ENCODE data around the gene NT5C2.
A peak's percentile ranks its signal among the peaks of the same experiment; 100 is the strongest.
"Not testable (repeated sequence)": the region's sequence is repeated elsewhere in the genome, so short reads cannot be mapped to it uniquely, and the experiment has no call there.

NT5C2 gene

DNA sequence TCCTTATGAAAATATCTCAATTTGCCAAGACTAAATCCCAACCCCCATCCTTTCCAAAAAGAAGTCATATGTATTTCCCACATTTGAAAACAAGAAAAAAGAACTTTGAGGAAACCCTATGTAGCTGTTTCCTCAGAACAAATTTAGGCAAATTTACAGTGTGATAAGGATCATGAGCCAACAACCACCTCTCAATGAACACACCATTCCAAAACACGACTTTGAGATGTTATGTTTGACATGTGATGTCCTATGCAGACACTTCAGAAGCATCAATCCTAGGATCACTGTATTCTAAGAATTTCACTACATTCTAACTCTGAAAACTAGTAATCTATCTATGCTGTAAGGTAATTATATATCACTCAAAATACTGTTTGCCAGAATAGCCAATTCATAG lies 62.2 kb downstream of the NT5C2 start:
- H3K36me3 Mint-ChIP-seq (ENCODE audit: low read depth) = peaks cover 64% of the 10 kb centered on the region
- peaks cover 11% of the 10 kb centered on the region for H3K9me3 Mint-ChIP-seq
- H3K27me3 Mint-ChIP-seq = no peaks in the 10 kb centered on the region
- no peak overlapping the region for H3K27ac Mint-ChIP-seq
- H3K4me3 Mint-ChIP-seq = no peak overlapping the region
- H3K4me1 Mint-ChIP-seq (ENCODE audit: low read depth) = peaks cover 34% of the 10 kb centered on the region
- no peak for DNase-seq

DNA sequence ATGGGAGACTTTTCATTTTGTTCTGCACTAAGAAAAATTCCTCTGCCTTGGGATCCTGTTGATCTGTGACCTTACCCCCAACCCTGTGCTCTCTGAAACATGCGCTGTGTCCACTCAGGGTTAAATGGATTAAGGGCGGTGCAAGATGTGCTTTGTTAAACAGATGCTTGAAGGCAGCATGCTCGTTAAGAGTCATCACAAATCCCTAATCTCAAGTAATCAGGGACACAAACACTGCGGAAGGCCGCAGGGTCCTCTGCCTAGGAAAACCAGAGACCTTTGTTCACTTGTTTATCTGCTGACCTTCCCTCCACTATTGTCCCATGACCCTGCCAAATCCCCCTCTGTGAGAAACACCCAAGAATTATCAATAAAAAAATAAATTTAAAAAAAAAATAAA lies 62.9 kb downstream of the NT5C2 start:
- Mint-ChIP-seq H3K36me3 (ENCODE audit: low read depth) (peaks cover 63% of the 10 kb centered on the region), H3K4me1 (ENCODE audit: low read depth) (peaks cover 37% of the 10 kb centered on the region)
- not testable (repeated sequence) for DNase-seq, H3K4me3 Mint-ChIP-seq, H3K27me3 Mint-ChIP-seq, H3K27ac Mint-ChIP-seq, H3K9me3 Mint-ChIP-seq

DNA sequence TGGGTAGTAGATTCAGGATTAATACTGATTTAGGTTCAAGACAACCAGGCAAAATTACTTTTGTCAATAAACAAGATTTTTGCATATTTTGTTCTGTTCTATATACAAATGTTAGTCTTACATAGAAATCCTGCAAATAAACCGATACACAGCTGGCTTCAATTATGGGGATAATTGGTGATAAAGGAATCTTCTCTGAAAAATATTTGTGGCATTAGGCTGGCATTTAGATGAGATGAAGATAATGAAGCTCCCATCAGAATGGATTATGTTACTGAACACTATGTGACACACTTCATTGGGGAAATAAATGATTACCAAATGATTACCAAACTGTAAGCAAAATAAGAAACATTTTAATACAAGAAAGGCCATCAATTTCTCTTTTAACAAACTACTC lies 65.8 kb downstream of the NT5C2 start:
- DNase-seq = no peak
- H3K27ac Mint-ChIP-seq = peak overlapping the region; percentile 18
- no peak overlapping the region for H3K4me3 Mint-ChIP-seq
- peaks cover 30% of the 10 kb centered on the region for H3K4me1 Mint-ChIP-seq (ENCODE audit: low read depth)
- H3K36me3 Mint-ChIP-seq (ENCODE audit: low read depth) = peaks cover 42% of the 10 kb centered on the region
- H3K27me3 Mint-ChIP-seq = no peaks in the 10 kb centered on the region
- H3K9me3 Mint-ChIP-seq = no peaks in the 10 kb centered on the region

GRCh38 chr10:103125323-103126267 lies 67.5 kb downstream of the NT5C2 start:
- peaks cover 28% of the 10 kb centered on the region for H3K36me3 Mint-ChIP-seq (ENCODE audit: low read depth)
- no peak for DNase-seq
- H3K27ac Mint-ChIP-seq = peak overlapping the region; percentile 44
- peaks cover 34% of the 10 kb centered on the region for H3K4me1 Mint-ChIP-seq (ENCODE audit: low read depth)
- H3K9me3 Mint-ChIP-seq = no peaks in the 10 kb centered on the region
- H3K27me3 Mint-ChIP-seq = no peaks in the 10 kb centered on the region
- H3K4me3 Mint-ChIP-seq = no peak overlapping the region

DNA sequence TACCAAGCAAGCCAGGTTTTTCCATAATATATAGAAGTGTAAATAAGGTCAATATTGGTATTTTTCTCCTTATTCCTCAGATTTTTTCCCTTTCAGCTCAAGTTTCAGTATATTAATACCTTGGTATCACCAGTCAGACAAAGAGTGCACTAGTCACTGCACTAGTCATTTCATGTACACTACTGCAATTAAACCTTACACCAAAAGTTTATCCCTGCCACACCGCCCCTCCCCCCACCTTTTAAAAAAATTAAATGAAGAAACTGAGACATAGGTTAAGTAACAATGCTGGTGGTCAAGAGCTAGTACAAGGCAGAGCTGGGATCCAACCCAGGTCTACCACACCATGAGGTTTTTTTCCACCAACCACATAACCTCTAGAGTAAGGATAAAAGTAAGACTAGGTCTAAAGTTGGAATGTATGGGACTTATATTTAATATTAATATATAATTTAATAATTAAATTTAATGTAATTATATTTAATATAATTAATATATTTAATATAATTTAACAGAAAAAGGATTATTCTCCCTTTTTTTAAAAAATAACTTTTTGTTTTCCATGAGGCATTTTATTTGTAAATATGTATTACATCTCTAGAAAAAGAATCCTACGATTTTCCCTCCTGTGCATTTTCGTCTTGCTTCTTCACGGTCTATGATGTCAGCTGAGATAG lies 68.5 kb downstream of the NT5C2 start:
- peaks cover 34% of the 10 kb centered on the region for H3K4me1 Mint-ChIP-seq (ENCODE audit: low read depth)
- no peak for DNase-seq
- H3K27ac Mint-ChIP-seq = no peak overlapping the region
- H3K27me3 Mint-ChIP-seq = no peaks in the 10 kb centered on the region
- peaks cover 27% of the 10 kb centered on the region for H3K36me3 Mint-ChIP-seq (ENCODE audit: low read depth)
- no peak overlapping the region for H3K4me3 Mint-ChIP-seq
- H3K9me3 Mint-ChIP-seq = no peaks in the 10 kb centered on the region

DNA sequence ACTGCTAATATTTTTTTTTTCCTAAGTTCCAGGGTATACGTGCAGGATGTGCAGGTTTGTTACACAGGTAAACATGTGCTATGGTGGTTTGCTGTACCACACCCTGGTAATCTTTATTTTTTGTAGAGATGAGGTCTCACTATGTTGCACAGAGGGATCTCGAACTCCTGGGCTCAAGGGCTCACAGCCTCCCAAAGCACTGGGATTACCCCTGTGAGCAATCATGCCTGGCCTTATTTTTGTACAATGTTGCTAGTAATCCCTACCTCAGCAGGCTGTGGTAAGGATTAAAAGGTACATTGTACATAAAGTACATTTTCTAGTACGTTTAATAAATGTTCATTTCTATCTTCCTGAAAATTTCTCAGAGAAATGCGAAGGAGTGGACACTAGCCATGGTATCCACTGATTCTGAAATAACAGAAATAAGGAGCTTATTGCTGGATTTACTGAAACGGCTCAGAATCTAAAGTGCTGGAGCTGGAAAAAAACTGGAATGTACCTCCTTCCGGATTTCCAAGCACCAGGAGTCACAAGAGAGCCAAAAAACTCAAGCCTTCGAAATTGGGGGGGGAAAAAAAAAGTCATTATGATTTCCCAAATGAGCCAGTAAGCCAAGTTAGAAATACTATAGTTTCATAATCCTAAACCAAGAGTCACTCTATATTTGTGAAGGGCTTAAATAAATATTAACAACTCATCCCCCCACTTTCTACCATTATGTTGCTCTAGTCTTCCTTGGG lies 69.6 kb downstream of the NT5C2 start:
- H3K4me3 Mint-ChIP-seq = no peak overlapping the region
- no peaks in the 10 kb centered on the region for H3K27me3 Mint-ChIP-seq
- H3K4me1 Mint-ChIP-seq (ENCODE audit: low read depth) = peaks cover 34% of the 10 kb centered on the region
- H3K9me3 Mint-ChIP-seq = no peaks in the 10 kb centered on the region
- no peak overlapping the region for H3K27ac Mint-ChIP-seq
- DNase-seq = no peak
- H3K36me3 Mint-ChIP-seq (ENCODE audit: low read depth) = peaks cover 27% of the 10 kb centered on the region

DNA sequence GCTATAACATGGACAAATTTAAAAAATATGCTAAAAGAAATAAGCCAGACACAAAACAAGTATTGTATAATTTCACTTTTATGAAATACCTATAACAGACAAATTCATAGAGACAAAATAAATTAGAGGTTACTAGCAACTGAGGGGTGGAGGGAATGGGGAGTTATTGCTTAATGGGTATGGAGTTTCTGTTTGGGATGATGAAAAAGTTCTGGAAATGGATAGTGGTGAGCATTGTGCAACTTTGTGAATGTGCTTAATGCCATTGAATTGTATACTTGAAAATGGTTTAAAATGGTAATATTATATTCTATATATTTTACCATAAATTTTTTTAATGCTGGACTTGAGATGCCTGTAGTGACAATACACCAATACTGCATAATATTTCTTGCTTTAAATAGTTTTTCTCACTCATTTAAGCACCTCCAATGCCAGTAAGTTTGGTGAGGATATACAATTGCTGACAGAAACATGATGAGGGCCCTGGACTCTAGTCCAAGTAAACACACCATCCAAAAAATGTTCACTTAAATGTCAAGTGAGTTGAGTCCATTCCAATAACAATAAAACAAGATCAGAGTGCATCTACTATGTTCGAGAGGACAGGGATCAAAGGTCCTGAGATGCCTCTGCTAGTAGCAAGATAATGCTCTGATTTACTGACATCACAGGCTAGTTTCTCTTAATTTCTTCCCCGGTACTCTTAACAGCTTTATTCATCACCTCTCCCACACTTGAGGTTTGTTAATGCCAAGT lies 71.9 kb downstream of the NT5C2 start:
- H3K36me3 Mint-ChIP-seq (ENCODE audit: low read depth) = peaks cover 16% of the 10 kb centered on the region
- H3K27ac Mint-ChIP-seq = no peak overlapping the region
- no peaks in the 10 kb centered on the region for H3K9me3 Mint-ChIP-seq
- H3K4me1 Mint-ChIP-seq (ENCODE audit: low read depth) = peaks cover 28% of the 10 kb centered on the region
- no peak for DNase-seq
- H3K4me3 Mint-ChIP-seq = no peak overlapping the region
- no peaks in the 10 kb centered on the region for H3K27me3 Mint-ChIP-seq

- no peaks in the 10 kb centered on the region for H3K27me3 Mint-ChIP-seq
- DNase-seq = no peak
- peaks cover 10% of the 10 kb centered on the region for H3K36me3 Mint-ChIP-seq (ENCODE audit: low read depth)
- H3K9me3 Mint-ChIP-seq = no peaks in the 10 kb centered on the region
- no peak overlapping the region for H3K4me3 Mint-ChIP-seq
- peaks cover 22% of the 10 kb centered on the region for H3K4me1 Mint-ChIP-seq (ENCODE audit: low read depth)
- no peak overlapping the region for H3K27ac Mint-ChIP-seq
Observed at GRCh38 chr10:103120546-103120945, 72.5 kb downstream of the NT5C2 start.

GRCh38 chr10:103117247-103117646 lies 75.8 kb downstream of the NT5C2 start:
- no peak overlapping the region for H3K27ac Mint-ChIP-seq

GRCh38 chr10:103114876-103115275 lies 78.2 kb downstream of the NT5C2 start:
- Mint-ChIP-seq H3K9me3 (peaks cover 2% of the 10 kb centered on the region), H3K4me1 (ENCODE audit: low read depth) (peaks cover 34% of the 10 kb centered on the region), H3K4me3 (no peak overlapping the region), H3K27ac (no peak overlapping the region), H3K27me3 (no peaks in the 10 kb centered on the region), H3K36me3 (ENCODE audit: low read depth) (peaks cover 25% of the 10 kb centered on the region)
- no peak for DNase-seq

More at GRCh38 chr10:103117247-103117646, 75.8 kb downstream of the NT5C2 start:
- peaks cover 2% of the 10 kb centered on the region for H3K9me3 Mint-ChIP-seq
- H3K36me3 Mint-ChIP-seq (ENCODE audit: low read depth) = peaks cover 14% of the 10 kb centered on the region
- H3K4me1 Mint-ChIP-seq (ENCODE audit: low read depth) = peaks cover 21% of the 10 kb centered on the region
- no peak for DNase-seq
- no peaks in the 10 kb centered on the region for H3K27me3 Mint-ChIP-seq
- no peak overlapping the region for H3K4me3 Mint-ChIP-seq

DNA sequence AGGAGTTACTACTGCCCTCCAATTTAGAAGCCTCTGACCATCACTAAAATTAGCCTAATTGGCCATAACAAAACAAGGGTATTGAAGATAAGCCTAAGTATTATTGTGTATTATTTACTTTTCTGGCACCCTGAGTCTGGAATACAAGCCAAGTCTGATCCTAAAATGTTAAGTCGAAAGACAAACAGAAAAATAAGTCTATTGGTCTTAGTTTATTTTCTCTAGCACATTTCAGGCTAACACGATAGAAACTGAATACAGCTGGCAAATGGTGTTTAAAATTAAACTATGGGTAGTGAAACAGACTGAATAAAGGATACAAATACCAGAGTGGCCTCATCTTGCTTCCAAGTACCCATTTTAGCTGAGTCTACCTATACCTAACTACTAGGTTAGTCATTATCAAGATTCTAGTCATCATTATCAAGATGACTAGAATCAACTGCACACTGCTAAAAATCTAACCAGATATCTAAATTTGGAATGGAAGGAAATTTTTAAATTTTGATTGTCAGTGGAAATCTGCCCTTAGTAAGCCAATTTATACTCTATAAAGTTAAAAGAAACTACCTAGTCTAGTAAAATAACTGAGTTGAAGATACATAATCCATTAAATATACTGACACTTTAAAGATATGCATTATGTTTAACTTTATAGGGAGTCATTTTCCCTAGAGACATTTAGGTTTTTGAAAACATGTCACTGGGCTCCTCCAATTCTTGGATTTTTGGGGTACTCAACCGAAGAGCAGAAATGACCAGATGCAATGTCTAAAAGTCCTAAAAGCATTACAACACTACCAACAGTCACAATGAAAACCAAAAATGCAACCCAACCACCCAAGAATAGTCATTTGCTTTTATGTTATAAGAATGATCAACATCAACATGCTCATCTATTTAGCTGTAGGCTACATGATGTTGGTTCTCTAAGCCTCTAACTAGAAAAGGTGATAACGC lies 80.9 kb downstream of the NT5C2 start:
- Mint-ChIP-seq H3K4me1 (ENCODE audit: low read depth) (peaks cover 36% of the 10 kb centered on the region), H3K27ac (peak overlapping the region; percentile 90), H3K36me3 (ENCODE audit: low read depth) (peaks cover 37% of the 10 kb centered on the region), H3K9me3 (peaks cover 2% of the 10 kb centered on the region), H3K4me3 (peak overlapping the region; percentile 29), H3K27me3 (no peaks in the 10 kb centered on the region)
- no peak for DNase-seq

DNA sequence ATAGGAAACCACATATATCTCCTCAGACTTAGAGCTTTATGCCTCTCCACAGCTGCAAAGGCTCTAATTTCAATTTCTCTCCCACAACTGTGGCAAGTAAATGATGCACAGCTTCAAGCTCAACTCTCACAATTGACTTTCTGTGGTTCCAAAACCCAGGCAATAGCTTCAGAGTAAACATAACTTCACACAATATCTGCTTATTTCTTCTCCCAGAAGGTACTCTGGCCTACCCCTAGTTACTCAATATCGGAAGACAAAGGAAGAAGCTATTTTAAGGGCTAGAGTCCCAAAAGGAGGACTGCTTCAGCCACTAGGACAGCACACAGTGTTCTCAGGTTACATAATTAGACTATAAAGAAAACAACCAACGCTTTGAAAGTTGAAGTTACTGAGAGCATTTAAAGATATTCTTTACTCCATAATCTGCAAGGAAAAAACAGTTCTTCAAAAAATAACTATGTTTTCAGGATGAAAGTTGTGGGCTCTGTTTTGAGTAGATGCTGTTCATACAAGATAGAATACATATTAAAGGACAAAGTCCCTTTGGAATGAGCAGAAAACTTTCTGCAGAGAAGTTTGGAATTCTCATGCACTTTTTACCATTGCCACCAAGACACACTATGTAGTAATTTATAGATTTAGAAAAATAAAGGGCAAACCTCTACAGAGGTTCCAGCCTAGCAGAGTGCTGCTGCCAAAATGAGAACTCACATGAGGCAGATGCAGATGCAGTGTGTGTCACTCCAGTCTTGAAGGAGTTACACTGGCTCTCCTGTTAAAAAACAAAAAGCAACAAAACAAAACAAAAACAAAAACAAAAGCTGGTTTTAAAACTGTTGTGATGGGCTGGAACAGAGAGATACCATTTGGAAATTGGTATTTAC lies 81.8 kb downstream of the NT5C2 start:
- peaks cover 44% of the 10 kb centered on the region for H3K36me3 Mint-ChIP-seq (ENCODE audit: low read depth)
- peak overlapping the region; percentile 90 for H3K27ac Mint-ChIP-seq
- DNase-seq = no peak
- peaks cover 2% of the 10 kb centered on the region for H3K9me3 Mint-ChIP-seq
- H3K4me1 Mint-ChIP-seq (ENCODE audit: low read depth) = peaks cover 36% of the 10 kb centered on the region
- H3K4me3 Mint-ChIP-seq = no peak overlapping the region
- no peaks in the 10 kb centered on the region for H3K27me3 Mint-ChIP-seq
